Heart left ventricle (tissue), 16 donors: ENCODE data around the gene DHCR24. TPM values are rescaled to one million over a fixed set of nuclear protein-coding genes. Genes with fewer than 3 reads are reported as not detected.

Source experiments
- ATAC-seq, 4 donors: fragments of 200-7000 bp; cut with Tn5 transposase; one replicate each; pipeline ENCODE4 v1.9.1; 2020 to 2022; ENCODE audit warnings: moderate library complexity in 4 of 4, mild to moderate bottlenecking in 3 of 4, moderate number of reproducible peaks in 1 of 4
- DNase-seq, 5 donors: peaks; one replicate each; pipeline ENCODE4 v3.0.0-alpha.2; 2020
- H3K27ac ChIP-seq, 12 donors: fragments of 200-600 bp; sonication (generic) in 4 of 12; one replicate each; pipeline versions ENCODE4 v1.5.0 to v1.8.0; 2016 to 2022; ENCODE audit warnings: mild to moderate bottlenecking in 2 of 12
- H3K27me3 ChIP-seq, 9 donors: fragments of 200-600 bp; sonication (generic) in 2 of 9; one replicate each; pipeline versions ENCODE4 v1.5.1 to v1.8.0; 2016 to 2022; ENCODE audit warnings: mild to moderate bottlenecking in 3 of 9
- H3K36me3 ChIP-seq, 9 donors: fragments of 200-600 bp; sonication (generic) in 2 of 9; one replicate each; pipeline versions ENCODE4 v1.5.0 to v1.8.0; 2018 to 2022; ENCODE audit warnings: mild to moderate bottlenecking in 2 of 9
- H3K4me1 ChIP-seq, 12 donors: fragments of 200-600 bp; sonication (generic) in 4 of 12; one replicate each; pipeline versions ENCODE4 v1.5.0 to v1.8.0; 2016 to 2022; ENCODE audit warnings: mild to moderate bottlenecking in 3 of 12
- H3K4me3 ChIP-seq, 12 donors: fragments of 200-600 bp; sonication (generic) in 4 of 12; one replicate each; pipeline versions ENCODE4 v1.5.0 to v1.8.0; 2017 to 2022; ENCODE audit warnings: mild to moderate bottlenecking in 9 of 12, moderate library complexity in 4 of 12
- H3K9me3 ChIP-seq, 12 donors: fragments of 200-600 bp; sonication (generic) in 4 of 12; one replicate each; pipeline versions ENCODE4 v1.5.0 to v1.8.0; 2016 to 2022; ENCODE audit warnings: mild to moderate bottlenecking in 1 of 12
- CTCF ChIP-seq, 12 donors: fragments of 200-600 bp; sonication (generic) in 4 of 12; IDR thresholded peaks; one replicate each; pipeline versions ENCODE4 v1.5.0 to v1.8.0; 2018 to 2022; ENCODE audit warnings: antibody characterized with exemption in 12 of 12, mild to moderate bottlenecking in 5 of 12
- POLR2A ChIP-seq, 2 donors: fragments of 450-650 bp; IDR thresholded peaks; one replicate each; pipeline ENCODE4 v1.6.1; 2017; ENCODE audit warnings: antibody characterized with exemption in 2 of 2, mild to moderate bottlenecking in 2 of 2, moderate library complexity in 2 of 2
- WGBS, 4 donors: extraction: QIAGEN DNeasy Blood & Tissue Kit in 2 of 4; methylation state at CpG; one replicate each; pipeline versions ENCODE4 v1.1.5 to v1.1.7; 2013 to 2018; 5-methylcytosine and 5-hydroxymethylcytosine counted together
- intact Hi-C, 10 donors: fragments of 100-400 bp; cut with DNase I; formaldehyde crosslinking; loops; one replicate each; pipeline versions ENCODE4 v1.11.1 to v1.14.2; 2022
- polyA plus RNA-seq, 2 donors: library from polyadenylated mRNA; stranded (reverse); fragments of 200-250 nt; gene quantifications; one replicate each; pipeline ENCODE4 v1.2.3, GENCODE V29; 2013
- total RNA-seq, 9 donors: library from RNA; depleted of rRNA in 2 of 9; stranded (reverse); fragments of >200 nt in 2 of 9; fragmentation: NEBNext Ultra II Directional in 3 of 9; extraction: Animal tissue kit (Norgen Biotek cat#: 25700) in 3 of 9; gene quantifications; one replicate each; pipeline versions ENCODE4 v1.1.0 to v1.2.4, GENCODE V29; 2016 to 2023
- donor health status: ischemic (EF 13 %, LVEDD 7.1; RV severe dilation, severe dysfunction).
- donor health status: healthy with polysubstance abuse.
- donor health status: DM: no; HTN: yes; CAD: no.
- donor health status: DM: no; HTN: no; CAD: no.
- donor health status: ischemic (EF 25% LVEDD 6.9; RV normal size, moderate dysfunction).
- donor health status: ischemic (EF 25% LVEDD 5.7; RV mildly dilated, moderate dysfunction).
- donor health status: healthy.
- donor health status: DM: yes; HTN: yes; CAD: no.
- donor health status: ischemic (EF 35%, LVEDD 5.7; RV mildly dilated, moderate dysfunction).
- donor health status: nonischemic (EF 11% LVEDD 7.7; RV severe dilation, severe dysfunction).
- donor health status: DM: yes; HTN: yes; CAD: no.
- donor health status: PGD.
- donor health status: ischemic (EF 29% LVEDD 5.4; RV normal size, mild dysfunction).
- donor health status: nonischemic (EF 23%, LVEDD 6.1; RV moderate dilation, normal function).

Gene DHCR24
- total and polyA plus RNA-seq, 11 donors, result 5.3 to 109 (median 25.4) TPM

- ATAC-seq, result no peak
- Histone ChIP-seq H3K36me3 (peaks cover 0 to 46% (median 17%) of the 10 kb centered on the region in 9 donors), H3K27me3 (no peaks in the 10 kb centered on the region), H3K4me3 (no peak overlapping the region), H3K9me3 (no peaks in the 10 kb centered on the region), H3K27ac (no peak overlapping the region), H3K4me1 (no peaks in the 10 kb centered on the region)
- WGBS, 4 donors, result 81 to 94% (median 87%) methylated on average over 1 to 4 of the region's 4 CpGs
- TF ChIP-seq CTCF (IDR thresholded peaks at IDR 0.05) (no peak), POLR2A (IDR thresholded peaks at IDR 0.05) (no peak)
- intact Hi-C loops, result no loop called here
- DNase-seq, result no peak
Observed at GRCh38 chr1:54867717-54868057, 19.3 kb downstream of the DHCR24 start.

GRCh38 chr1:54866801-54867716 lies 19.9 kb downstream of the DHCR24 start:
- DNase-seq (no peak), ATAC-seq (no peak)
- 67 to 83% (median 70%) methylated on average over 3 to 4 of the region's 4 CpGs for WGBS, 4 donors
- H3K27me3 ChIP-seq, result no peaks in the 10 kb centered on the region
- no peak overlapping the region for H3K4me3 ChIP-seq
- no peak overlapping the region for H3K27ac ChIP-seq
- no peaks in the 10 kb centered on the region for H3K4me1 ChIP-seq
- no peak for TF ChIP-seq CTCF (IDR thresholded peaks at IDR 0.05)
- no peaks in the 10 kb centered on the region for H3K9me3 ChIP-seq
- H3K36me3 ChIP-seq, result peaks cover 0 to 45% (median 16%) of the 10 kb centered on the region in 9 donors
- intact Hi-C loops, result no loop called here

GRCh38 chr1:54865238-54866073 lies 21.5 kb downstream of the DHCR24 start:
- no peak for ATAC-seq
- intact Hi-C loops, result no loop called here
- 93 to 97% (median 94%) methylated on average over 15 to 17 of the region's 17 CpGs for WGBS, 4 donors
- TF ChIP-seq CTCF (IDR thresholded peaks at IDR 0.05), result no peak
- TF ChIP-seq POLR2A (IDR thresholded peaks at IDR 0.05), result no peak
- peaks cover 0 to 38% (median 8%) of the 10 kb centered on the region in 9 donors for H3K36me3 ChIP-seq
- no peak overlapping the region for H3K27ac ChIP-seq
- no peak overlapping the region for H3K4me3 ChIP-seq
- H3K27me3 ChIP-seq, result no peaks in the 10 kb centered on the region
- H3K4me1 ChIP-seq, result peaks cover 0 to 10% (median 0%) of the 10 kb centered on the region in 12 donors
- no peak for DNase-seq
- H3K9me3 ChIP-seq, result no peaks in the 10 kb centered on the region
